GM19452 (cell line): ENCODE measurements around the gene TMC3.
"Not testable (repeated sequence)": the region's sequence is repeated elsewhere in the genome, so short reads cannot be mapped to it uniquely, and the experiment has no call there.

Experiments used
- ATAC-seq: cut with Tn5 transposase; IDR thresholded peaks from one replicate; pipeline ENCODE4 v1.9.1; 2021; ENCODE audit not compliant: unreplicated experiment

The TMC3 gene

GRCh38 chr15:81373775-81374395, at the start of gene TMC3:
TSS of gene TMC3 (minus strand) at chr15:81374213. CDS start at chr15:81374077, 136 bp downstream.
- ATAC-seq, result no peak

- ATAC-seq, result no peak
These were observed 47.4 kb upstream of the TMC3 start for GRCh38 chr15:81421461-81421860.

- no peak for ATAC-seq
These were observed 45.4 kb upstream of the TMC3 start for GRCh38 chr15:81419332-81419943.

GRCh38 chr15:81418891-81419290, 44.9 kb upstream of the TMC3 start:
- no peak for ATAC-seq

DNA sequence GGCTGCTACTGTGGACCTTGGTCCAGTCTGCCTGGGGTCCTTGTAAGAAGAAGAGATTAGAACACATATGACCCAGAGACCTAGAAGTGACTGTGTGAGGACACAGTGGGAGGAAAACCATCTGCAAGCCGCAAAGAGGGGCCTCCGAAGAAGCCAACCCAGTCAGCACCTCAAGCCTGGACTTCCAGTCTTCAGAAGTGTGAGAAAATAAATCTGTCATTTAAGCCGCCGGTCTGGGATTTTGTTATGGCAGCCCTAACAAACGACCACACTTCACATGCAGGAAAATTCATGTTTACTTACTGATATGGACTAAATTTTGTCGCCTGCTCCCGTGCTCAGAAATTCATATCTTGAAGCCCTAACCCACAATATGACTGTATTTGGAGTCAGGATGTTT, 44.4 kb upstream of the TMC3 start:
- no peak for ATAC-seq

GRCh38 chr15:81414274-81414968, 40.4 kb upstream of the TMC3 start:
- ATAC-seq, result not testable (repeated sequence)

DNA sequence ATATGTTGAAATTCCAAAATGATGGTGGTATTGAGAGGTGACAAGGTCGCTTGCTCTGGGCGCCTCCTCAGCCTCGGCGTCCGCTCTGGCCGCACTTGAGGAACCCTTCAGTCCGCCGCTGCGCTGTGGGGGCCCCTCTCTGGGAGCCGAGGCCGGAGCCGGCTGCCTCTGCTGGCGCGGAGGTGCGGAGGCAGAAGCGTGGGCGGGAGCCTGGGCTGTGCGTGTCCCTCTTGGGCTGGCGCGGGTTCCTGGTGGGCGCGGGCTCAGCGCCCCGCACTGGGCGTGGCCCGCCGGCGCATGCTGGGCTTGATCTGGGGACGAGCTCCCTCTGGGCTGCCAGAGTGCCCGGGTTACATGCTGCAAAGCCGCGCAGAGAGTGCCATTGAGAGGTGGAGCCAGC, 39.8 kb upstream of the TMC3 start:
- no peak for ATAC-seq

DNA sequence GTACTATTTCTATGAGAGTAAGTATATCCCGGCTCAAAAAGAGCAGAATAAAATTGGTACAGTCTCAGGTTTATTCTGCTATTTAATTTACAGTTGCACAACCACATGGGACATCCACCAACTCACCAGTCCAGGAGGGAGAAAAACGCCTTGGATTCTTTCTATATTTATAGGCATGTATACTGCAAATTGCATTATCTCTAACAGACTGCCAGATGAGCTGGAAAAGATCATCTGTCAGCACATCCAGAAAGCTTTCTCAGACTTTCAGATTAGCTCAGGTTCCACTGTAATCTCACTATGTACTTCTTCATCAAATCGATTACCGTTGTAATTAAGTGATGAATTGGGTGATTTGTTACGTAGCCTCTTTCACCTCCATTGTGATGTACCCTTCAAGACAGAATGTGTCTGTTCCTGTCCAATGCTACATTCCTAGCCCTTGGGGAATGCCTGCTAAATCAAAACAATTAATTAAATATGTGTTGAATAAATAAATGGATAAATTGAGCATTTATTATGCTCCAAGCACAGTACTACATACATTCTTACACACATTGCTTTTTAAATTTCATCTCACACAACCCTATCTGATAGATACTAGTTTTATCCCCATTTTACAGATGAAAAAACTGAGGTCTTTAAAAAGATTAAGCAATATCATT, 38.1 kb upstream of the TMC3 start:
- ATAC-seq, result no peak

DNA sequence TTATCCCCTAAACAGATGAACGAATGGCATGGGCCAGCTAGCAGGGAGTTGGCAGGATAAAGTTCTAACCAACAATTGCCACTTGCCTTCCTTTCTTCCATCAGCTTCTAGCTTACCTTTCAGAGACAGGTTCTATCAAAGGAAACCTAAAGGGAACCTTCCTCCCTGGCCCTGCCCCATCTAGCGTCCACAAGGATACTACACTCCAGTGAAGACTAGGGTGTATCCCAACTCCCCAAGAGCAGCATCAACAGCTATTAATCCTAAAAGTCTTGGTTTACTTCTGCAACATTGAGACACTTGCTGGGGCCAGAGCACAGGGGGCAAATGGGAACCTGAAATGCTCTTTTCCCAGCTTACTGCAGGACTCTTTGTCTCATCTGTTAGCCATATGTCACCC, 37.0 kb upstream of the TMC3 start:
- ATAC-seq, result no peak

- no peak for ATAC-seq
These were observed 36.3 kb upstream of the TMC3 start for GRCh38 chr15:81410318-81410753.

- ATAC-seq, result no peak
These were observed 33.7 kb upstream of the TMC3 start for GRCh38 chr15:81407718-81408117.

DNA sequence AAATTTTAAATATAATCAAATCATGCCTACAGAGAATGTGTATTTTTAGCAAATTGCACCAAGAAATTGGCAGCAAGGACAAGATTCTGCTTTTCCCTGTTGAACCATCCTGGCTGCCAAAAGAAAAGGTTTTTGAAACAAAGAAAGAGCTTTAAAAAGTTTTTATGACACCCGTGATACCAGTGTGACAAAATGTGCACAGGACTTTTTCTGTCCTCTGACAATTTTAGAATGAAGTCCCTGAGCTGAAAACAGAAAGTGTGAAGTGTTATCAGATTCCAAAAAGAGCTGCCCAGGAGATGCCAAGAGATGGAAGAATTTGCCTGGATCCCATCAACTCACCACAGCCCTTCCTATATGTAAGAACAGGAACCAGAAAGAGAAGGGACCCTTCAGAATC, 33.2 kb upstream of the TMC3 start:
- no peak for ATAC-seq

DNA sequence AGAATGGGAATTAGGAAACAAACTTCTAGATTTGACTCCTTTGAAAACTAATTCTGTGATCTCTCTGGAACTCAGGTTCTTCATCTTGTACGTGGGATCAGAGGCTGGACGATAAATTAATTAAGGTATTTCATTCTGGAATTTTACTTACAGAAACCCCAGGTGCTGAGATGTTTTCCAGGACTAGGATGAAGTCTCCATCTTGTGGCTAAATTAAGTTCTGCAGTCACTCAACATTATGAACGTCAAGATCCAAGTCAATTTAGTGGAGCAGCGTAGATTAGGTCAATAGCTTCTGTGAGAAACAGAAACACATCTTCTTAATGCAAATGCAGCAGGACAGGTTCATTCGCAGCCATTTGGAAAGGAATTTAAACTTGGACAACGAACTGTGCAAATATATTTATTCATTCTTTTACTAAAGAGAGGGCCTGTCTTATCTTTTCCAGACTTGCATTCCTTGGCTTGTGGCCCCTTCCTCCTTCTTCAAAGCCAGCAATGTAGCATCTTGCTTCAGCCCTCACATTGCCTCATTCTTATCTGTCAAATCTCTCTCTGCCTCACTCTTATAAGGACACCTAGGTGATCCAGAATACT, 26.7 kb upstream of the TMC3 start:
- no peak for ATAC-seq

DNA sequence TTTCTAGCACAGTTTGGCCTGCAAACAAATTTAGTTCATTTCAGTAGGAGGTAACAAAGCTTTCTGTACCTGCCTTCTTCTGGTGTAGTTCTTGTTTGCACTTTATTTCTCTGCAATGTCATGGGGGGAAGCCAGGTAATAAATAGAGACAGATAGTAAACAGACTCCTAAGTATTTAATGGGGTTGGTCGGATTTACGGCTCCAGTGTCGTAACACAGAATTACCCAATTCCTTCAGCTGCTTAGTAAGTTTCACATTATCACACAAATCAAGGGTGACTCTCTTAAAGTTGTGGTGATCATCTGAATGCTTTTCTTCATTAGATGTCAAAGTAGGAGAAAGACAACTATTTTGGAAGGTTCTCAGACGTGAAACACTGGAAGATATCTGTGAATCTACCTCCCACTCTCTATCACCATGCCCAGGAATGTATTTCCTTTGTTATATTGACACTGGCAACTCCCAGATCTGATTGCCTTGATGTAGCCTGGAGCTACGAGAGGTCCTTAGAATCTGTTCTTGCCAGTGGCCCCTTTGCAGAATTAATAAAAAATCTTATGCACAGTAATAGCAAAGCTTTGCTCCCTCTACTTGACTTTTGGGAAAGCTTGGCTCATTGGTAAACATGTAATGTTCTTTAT, 25.0 kb upstream of the TMC3 start:
- no peak for ATAC-seq

- ATAC-seq, result no peak
These were observed 24.4 kb upstream of the TMC3 start for GRCh38 chr15:81398456-81398855.

DNA sequence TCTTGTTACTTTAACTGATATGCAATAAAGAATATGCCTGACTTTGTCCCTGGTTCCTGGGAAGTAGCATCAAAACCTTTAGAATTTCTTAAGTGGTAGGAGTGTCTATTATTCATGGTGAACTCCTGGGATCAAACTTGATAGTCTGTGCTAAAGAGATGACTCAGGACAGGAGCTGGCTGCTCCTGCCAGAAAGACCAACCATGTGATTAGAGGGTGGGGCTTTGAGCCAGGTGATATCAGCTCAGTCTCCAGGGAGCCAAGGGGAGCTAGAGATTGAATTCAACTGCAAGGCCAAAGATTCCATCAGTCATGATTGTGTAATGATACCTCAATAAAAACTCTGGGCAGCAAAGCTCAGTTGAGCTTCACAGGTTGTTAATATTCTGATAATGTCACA, 20.6 kb upstream of the TMC3 start:
- no peak for ATAC-seq

DNA sequence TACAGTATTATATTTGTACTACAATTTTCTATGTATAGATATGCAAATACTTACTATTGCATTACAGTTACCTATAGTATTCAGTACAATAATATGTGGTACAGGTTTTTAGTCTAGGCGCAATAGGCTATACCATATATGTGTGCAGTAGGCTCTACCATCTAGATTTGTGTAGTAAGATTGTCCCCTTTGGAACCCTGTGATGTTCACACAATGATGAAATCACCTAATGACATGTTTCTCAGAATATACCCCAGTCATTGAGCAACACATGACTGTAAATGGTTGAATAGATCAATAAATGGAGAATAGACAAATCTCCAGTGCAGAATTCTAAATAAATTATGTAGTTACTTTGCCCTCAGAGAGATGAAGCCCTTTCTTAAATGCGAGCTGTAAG, 17.6 kb upstream of the TMC3 start:
- no peak for ATAC-seq

DNA sequence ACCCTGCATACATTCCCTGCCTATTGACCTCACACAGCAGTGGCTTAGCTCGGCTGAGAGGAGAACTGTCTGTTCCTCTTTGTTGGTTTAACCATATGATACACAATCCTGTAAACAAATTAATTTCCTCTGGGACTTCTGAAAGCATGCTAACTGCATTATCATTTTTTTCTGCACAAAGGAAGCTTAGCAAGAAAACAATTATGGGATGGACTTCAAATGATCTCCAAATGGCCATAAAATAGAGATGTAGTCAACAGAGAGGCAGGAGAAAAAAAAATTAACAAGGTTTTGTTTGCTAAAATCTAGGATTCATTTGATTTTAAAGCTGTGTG, 14.4 kb upstream of the TMC3 start:
- no peak for ATAC-seq

DNA sequence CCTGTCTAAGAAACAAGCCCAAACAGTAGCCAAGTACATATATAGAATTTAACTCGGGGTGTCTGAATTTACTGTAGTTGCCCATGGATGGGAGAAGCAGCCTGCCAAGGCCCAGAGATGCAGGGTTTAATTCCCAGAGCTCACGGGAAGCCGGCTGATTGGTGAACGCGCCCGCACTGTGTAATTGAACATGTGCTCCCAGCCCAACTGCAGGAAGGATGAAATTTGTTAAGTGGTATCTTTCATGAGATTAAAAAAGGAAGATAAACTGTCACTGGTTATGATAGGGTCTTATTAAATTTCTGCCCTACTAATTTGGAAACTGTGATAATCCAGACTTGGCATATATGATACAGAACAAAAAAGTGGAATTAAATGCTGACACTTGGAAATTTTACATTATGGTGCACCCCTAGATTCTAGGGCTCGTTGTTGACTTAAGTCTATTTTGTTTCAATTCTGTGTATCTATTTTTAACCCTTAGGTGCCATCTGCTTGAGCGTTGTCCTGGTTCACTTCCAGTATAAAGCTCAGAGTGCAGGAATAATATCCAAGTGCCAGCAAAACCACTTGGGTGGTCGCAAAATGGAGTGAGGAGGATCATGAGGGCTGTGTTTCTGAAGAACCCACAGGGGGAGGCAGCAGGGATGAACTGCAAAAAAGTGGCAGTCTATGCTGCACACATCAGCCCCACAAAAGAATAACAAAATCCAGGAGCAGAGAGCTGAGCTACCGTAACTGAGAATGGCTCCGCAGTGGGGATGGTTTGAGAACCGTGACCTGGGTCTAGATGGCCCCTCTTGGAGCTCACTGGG, 13.8 kb upstream of the TMC3 start:
- no peak for ATAC-seq

- no peak for ATAC-seq
These were observed 12.9 kb upstream of the TMC3 start for GRCh38 chr15:81386947-81387346.
